NCI-H748 (cell line): ENCODE measurements around the gene RNASE8.
A peak's percentile ranks its signal among the peaks of the same experiment; 100 is the strongest.

Experiments
- DNase-seq: peaks from one replicate; lab custom pipeline; 2025; ENCODE audit not compliant: unreplicated experiment; lab: John Stamatoyannopoulos, UW

Gene RNASE8

GRCh38 chr14:21072031-21072473 lies 14.4 kb downstream of the RNASE8 start:
- no peak for DNase-seq

GRCh38 chr14:21072781-21073339 lies 15.2 kb downstream of the RNASE8 start:
- no peak for DNase-seq

GRCh38 chr14:21073921-21074320 lies 16.3 kb downstream of the RNASE8 start:
- DNase-seq: no peak

- no peak for DNase-seq
These were observed 17.0 kb downstream of the RNASE8 start for GRCh38 chr14:21074398-21075272.

- no peak for DNase-seq
These were observed 18.3 kb downstream of the RNASE8 start for GRCh38 chr14:21075719-21076437.

- no peak for DNase-seq
These were observed 20.1 kb downstream of the RNASE8 start for GRCh38 chr14:21077672-21078071.

- no peak for DNase-seq
These were observed 20.7 kb downstream of the RNASE8 start for GRCh38 chr14:21078287-21078686.

- no peak for DNase-seq
These were observed 21.1 kb downstream of the RNASE8 start for GRCh38 chr14:21078726-21079125.

GRCh38 chr14:21081521-21082142 lies 24.0 kb downstream of the RNASE8 start:
- DNase-seq: no peak

GRCh38 chr14:21083565-21084325 lies 26.1 kb downstream of the RNASE8 start:
- no peak for DNase-seq

GRCh38 chr14:21084396-21084795 lies 26.8 kb downstream of the RNASE8 start:
- no peak for DNase-seq

- no peak for DNase-seq
These were observed 27.6 kb downstream of the RNASE8 start for GRCh38 chr14:21084998-21085853.

- no peak for DNase-seq
These were observed 29.3 kb downstream of the RNASE8 start for GRCh38 chr14:21086908-21087293.

- DNase-seq: peak; percentile 98
These were observed 29.9 kb downstream of the RNASE8 start for GRCh38 chr14:21087294-21088091.

- DNase-seq: no peak
These were observed 31.1 kb downstream of the RNASE8 start for GRCh38 chr14:21088687-21089086.

GRCh38 chr14:21089271-21089670 lies 31.6 kb downstream of the RNASE8 start:
- no peak for DNase-seq

- no peak for DNase-seq
These were observed 32.2 kb downstream of the RNASE8 start for GRCh38 chr14:21089877-21090193.

GRCh38 chr14:21090194-21090939 lies 32.7 kb downstream of the RNASE8 start:
- peak; percentile 17 for DNase-seq
